ENCODE measurements around the gene AXDND1.

DNA sequence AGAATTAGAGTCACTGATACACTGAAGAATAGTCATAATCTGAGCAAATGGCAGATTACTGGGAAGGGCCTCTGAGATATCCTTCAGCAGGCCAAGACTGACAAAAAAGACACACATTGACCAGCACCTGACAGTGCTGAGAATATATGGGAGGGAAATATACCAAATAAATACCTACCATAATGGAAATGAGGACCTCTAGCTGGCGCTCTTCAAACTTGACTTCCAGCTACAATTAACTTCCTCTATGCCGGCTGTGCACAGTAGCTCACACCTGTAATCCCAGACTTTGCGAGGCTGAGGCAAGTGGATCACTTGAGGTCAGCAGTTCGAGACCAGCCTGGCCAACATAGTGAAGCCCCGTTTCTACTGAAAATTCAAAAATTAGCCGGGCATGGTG lies 140.4 kb downstream of the AXDND1 start:
- TF ChIP-seq, protein P1, sequence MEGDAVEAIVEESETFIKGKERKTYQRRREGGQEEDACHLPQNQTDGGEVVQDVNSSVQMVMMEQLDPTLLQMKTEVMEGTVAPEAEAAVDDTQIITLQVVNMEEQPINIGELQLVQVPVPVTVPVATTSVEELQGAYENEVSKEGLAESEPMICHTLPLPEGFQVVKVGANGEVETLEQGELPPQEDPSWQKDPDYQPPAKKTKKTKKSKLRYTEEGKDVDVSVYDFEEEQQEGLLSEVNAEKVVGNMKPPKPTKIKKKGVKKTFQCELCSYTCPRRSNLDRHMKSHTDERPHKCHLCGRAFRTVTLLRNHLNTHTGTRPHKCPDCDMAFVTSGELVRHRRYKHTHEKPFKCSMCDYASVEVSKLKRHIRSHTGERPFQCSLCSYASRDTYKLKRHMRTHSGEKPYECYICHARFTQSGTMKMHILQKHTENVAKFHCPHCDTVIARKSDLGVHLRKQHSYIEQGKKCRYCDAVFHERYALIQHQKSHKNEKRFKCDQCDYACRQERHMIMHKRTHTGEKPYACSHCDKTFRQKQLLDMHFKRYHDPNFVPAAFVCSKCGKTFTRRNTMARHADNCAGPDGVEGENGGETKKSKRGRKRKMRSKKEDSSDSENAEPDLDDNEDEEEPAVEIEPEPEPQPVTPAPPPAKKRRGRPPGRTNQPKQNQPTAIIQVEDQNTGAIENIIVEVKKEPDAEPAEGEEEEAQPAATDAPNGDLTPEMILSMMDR (IDR thresholded peaks at IDR 0.05 in 4 of 5, conservative IDR thresholded peaks at IDR 0.05 in 1 of 5), result no peak
- no peak for TF ChIP-seq POLR2A (IDR thresholded peaks at IDR 0.05)

All from gastrocnemius medialis (tissue), 4 donors.